Upper lobe of right lung (tissue), 1 donor: ENCODE measurements around the gene COG7. TPM values are rescaled to one million over a fixed set of nuclear protein-coding genes. Genes with fewer than 3 reads are reported as not detected.

ENCODE experiments used
- ATAC-seq: fragments of 200-7000 bp; cut with Tn5 transposase; one replicate; pipeline ENCODE4 v1.9.1; 2020; ENCODE audit warnings: mild to moderate bottlenecking, moderate library complexity
- DNase-seq: peaks from one replicate; pipeline ENCODE4 v3.0.0-alpha.2; 2020
- H3K27ac ChIP-seq: fragments of 200-600 bp; one replicate; pipeline ENCODE4 v1.8.0; 2022
- H3K27me3 ChIP-seq: fragments of 200-600 bp; one replicate; pipeline ENCODE4 v1.8.0; 2022; ENCODE audit warnings: mild to moderate bottlenecking
- H3K36me3 ChIP-seq: fragments of 200-600 bp; one replicate; pipeline ENCODE4 v1.8.0; 2022
- H3K4me1 ChIP-seq: fragments of 200-600 bp; one replicate; pipeline ENCODE4 v1.8.0; 2022
- H3K4me3 ChIP-seq: fragments of 200-600 bp; one replicate; pipeline ENCODE4 v1.8.0; 2022; ENCODE audit warnings: mild to moderate bottlenecking
- H3K9me3 ChIP-seq: fragments of 200-600 bp; one replicate; pipeline ENCODE4 v1.8.0; 2022
- intact Hi-C: fragments of 100-400 bp; cut with DNase I; formaldehyde crosslinking; loops from one replicate; pipeline ENCODE4 v1.11.0; 2022
- total RNA-seq: library from RNA; stranded (reverse); fragmentation: NEBNext Ultra II Directional; extraction: Animal tissue kit (Norgen Biotek cat#: 25700); gene quantifications from one replicate; pipeline ENCODE4 v1.2.1, GENCODE V29; 2021
- TF ChIP-seq, protein P1 (sequence below): fragments of 200-600 bp; IDR thresholded peaks from one replicate; pipeline ENCODE4 v1.8.0; 2022; ENCODE audit warnings: antibody characterized with exemption
- donor health status: DM: no; HTN: yes; CAD: no; lungs with severe emphysema.

Gene COG7
- total RNA-seq, 1 donor from 2014 or later: 21.2 TPM

DNA sequence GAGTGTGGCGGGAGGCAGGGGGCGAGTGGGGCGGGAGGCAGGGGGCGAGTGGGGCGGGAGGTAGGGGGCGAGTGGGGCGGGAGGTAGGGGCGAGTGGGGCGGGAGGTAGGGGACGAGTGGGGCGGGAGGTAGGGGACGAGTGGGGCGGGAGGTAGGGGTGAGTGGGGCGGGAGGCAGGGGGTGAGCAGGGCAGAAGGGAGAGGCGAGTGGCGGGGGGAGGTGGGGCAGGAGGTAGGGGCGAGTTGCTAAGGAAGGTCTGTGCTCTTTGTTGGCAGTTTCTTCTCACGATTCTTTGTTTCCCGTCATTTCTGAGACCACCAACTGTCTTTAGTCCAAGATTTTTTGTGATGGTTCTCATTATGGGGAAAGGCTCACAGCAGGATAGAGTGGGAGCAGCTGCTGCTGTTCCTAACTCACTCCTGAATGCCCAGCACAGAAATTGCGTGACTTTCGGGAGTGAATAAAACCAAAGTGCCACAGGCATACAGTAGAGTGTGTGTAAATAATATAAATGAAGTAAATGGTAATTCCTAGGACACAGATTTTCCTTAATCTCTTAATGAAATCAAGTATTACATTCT, 44.7 kb downstream of the COG7 start:
- Histone ChIP-seq H3K27me3 (no peaks in the 10 kb centered on the region), H3K36me3 (peaks cover 73% of the 10 kb centered on the region), H3K27ac (no peak overlapping the region), H3K4me1 (no peaks in the 10 kb centered on the region), H3K4me3 (no peak overlapping the region), H3K9me3 (no peaks in the 10 kb centered on the region)
- intact Hi-C loops: no loop called here
- TF ChIP-seq, protein P1, sequence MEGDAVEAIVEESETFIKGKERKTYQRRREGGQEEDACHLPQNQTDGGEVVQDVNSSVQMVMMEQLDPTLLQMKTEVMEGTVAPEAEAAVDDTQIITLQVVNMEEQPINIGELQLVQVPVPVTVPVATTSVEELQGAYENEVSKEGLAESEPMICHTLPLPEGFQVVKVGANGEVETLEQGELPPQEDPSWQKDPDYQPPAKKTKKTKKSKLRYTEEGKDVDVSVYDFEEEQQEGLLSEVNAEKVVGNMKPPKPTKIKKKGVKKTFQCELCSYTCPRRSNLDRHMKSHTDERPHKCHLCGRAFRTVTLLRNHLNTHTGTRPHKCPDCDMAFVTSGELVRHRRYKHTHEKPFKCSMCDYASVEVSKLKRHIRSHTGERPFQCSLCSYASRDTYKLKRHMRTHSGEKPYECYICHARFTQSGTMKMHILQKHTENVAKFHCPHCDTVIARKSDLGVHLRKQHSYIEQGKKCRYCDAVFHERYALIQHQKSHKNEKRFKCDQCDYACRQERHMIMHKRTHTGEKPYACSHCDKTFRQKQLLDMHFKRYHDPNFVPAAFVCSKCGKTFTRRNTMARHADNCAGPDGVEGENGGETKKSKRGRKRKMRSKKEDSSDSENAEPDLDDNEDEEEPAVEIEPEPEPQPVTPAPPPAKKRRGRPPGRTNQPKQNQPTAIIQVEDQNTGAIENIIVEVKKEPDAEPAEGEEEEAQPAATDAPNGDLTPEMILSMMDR: no peak
- ATAC-seq (no peak), DNase-seq (no peak)

DNA sequence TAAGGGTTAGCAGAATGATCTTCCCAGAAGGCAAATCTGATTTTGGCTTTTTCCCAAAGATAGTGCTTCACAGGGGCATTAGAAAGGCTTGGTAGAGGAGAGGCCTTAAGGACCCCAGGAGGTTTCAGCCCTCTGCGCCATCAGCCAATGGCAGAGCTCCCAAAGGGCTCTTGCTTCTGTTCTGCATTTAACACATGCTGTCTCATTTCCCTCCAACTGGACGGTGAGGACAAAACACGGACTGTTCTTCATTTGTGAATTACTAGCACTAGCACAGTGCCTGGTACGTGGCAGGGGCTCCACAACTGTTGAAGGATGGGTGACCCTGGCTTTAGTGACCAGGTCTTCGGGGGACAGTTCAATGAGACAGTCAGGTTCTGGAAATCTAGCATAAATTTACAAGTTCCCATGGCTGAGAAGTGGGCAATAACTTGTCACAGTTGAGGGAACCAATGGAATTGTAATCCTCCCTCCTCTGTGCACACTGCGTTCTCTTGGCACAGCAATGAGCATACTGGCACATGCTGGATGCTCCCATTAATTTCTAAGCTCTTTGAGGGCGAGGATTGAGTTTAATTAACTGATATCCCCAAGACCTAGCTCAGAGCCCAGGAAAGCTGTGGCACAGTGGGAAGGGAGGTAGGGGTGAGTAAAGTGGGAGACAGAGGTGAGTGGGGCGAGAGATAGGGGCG, 45.4 kb downstream of the COG7 start:
- Histone ChIP-seq H3K4me1 (no peaks in the 10 kb centered on the region), H3K36me3 (peaks cover 74% of the 10 kb centered on the region), H3K4me3 (no peak overlapping the region), H3K9me3 (no peaks in the 10 kb centered on the region), H3K27me3 (no peaks in the 10 kb centered on the region), H3K27ac (no peak overlapping the region)
- intact Hi-C loops: no loop called here
- TF ChIP-seq, protein P1: no peak
- DNase-seq (no peak), ATAC-seq (no peak)

DNA sequence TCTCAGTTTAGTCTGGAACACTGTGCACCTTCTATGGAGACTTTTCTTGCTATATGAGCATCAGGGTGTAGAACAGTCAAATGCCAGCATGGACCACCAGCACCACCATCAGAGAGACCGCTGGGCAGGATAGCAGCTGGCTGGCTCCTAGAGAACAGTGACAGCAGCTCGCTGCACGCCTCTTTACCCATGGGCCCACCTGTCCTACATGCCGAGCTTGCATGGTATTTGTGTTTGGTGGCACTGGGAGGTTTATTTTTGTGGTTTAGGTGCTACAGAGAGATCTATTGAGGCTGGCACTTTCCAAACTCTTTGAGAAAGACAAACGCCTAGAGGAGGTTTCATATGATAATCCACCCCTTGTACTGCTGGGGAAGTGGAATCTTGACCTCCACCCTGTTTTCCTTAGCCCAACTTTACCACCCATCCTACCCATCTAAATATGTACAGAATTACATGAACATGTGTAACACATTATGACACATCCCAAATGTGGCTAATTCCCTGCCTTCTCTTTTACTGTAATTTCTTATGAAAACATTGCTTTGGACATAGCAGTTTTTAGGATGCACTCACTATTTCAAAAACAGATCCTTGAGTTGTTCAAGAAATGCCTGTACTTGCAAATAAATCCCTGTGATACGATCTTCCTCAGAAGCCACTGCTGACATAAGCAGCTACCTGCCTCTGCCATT, 46.3 kb downstream of the COG7 start:
- intact Hi-C loops: no loop called here

DNA sequence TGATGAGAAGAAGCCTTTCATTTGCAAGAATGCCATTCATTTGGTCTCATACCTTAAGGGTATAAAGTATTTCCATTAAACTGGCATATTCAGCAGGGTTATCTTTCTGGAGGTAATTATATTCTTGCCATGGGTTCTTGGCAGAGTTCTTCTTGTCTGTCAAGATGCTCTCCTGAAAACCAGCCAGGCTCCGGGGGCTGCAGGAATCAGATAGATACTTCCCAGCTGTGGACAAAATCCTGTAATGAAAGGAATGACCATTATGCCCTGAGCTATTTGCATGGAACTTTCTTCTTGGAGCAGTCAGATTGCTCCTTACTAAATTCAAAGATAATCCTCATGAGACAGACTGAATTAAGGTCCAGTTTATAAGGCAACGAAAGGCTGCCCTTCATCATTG, 47.0 kb downstream of the COG7 start:
- no peak overlapping the region for H3K4me3 ChIP-seq
- TF ChIP-seq, protein P1: no peak
- no peaks in the 10 kb centered on the region for H3K27me3 ChIP-seq
- ATAC-seq: no peak
- H3K9me3 ChIP-seq: no peaks in the 10 kb centered on the region
- no peak overlapping the region for H3K27ac ChIP-seq
- DNase-seq: no peak
- intact Hi-C loops: no loop called here
- peaks cover 74% of the 10 kb centered on the region for H3K36me3 ChIP-seq
- H3K4me1 ChIP-seq: no peaks in the 10 kb centered on the region

More for the DNA sequence above, 46.3 kb downstream of the COG7 start:
- ATAC-seq: no peak
- H3K27ac ChIP-seq: no peak overlapping the region
- H3K4me1 ChIP-seq: no peaks in the 10 kb centered on the region
- H3K4me3 ChIP-seq: no peak overlapping the region
- H3K27me3 ChIP-seq: no peaks in the 10 kb centered on the region
- no peak for DNase-seq
- TF ChIP-seq, protein P1: no peak
- H3K36me3 ChIP-seq: peaks cover 74% of the 10 kb centered on the region
- H3K9me3 ChIP-seq: no peaks in the 10 kb centered on the region

DNA sequence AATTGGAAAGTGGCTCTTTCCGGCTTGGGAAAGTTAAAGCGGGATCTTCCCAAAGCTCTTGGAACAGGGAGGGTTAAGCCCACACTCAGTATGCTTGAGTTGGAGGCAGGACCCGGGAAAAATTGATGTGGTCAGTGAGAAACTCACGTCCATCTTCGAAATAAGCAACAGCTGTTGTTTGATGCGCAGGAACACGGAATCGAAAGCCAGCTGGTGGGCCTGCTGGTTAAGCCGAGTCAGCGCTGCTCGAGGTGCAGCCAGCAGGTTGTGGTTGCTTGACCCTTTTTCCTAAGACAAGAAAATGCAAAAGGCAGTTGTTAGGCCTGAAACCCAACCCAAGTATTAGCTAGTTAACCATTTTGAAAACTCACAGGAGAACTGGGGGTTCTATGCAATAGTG, 49.4 kb downstream of the COG7 start:
- DNase-seq (no peak), ATAC-seq (no peak)
- Histone ChIP-seq H3K27me3 (no peaks in the 10 kb centered on the region), H3K27ac (no peak overlapping the region), H3K9me3 (no peaks in the 10 kb centered on the region), H3K36me3 (peaks cover 80% of the 10 kb centered on the region), H3K4me3 (no peak overlapping the region), H3K4me1 (peaks cover 4% of the 10 kb centered on the region)
- TF ChIP-seq, protein P1: no peak
- intact Hi-C loops: no loop called here
